K562 (cell line): Measurements from ENCODE around the gene FAR1. TPM values are rescaled to one million over a fixed set of nuclear protein-coding genes. Genes with fewer than 3 reads are reported as not detected.

Source experiments
- ATAC-seq: fragments of 200-7000 bp; cut with Tn5 transposase; 3 replicates; pipeline ENCODE4 v1.9.1; 2020; ENCODE audit warnings: moderate library complexity
- BruUV-seq: library from RNA; stranded (reverse); fragments of 400-500 nt; replicated peaks from 2 replicates; lab custom pipeline; 2021; lab: Mats Ljungman, UMichigan
- CTCF ChIA-PET: fragments of 300-600 bp; formaldehyde crosslinking; extraction: SDS; loops from one replicate; lab custom pipeline; 2021; ENCODE audit warnings: low intra/inter-chr PET ratio; lab: Yijun Ruan, JAX
- POLR2A ChIA-PET: fragments of 300-600, 350-650 bp; sonication (Branson Sonifier 250); formaldehyde crosslinking; extraction: SDS; loops from one replicate; lab custom pipeline; 2021; ENCODE audit warnings: antibody characterized with exemption, inconsistent platforms; lab: Yijun Ruan, JAX
- DNase-seq, 4 experiments: peaks; one replicate each; pipeline versions ENCODE4 v3.0.0 to v3.0.0-alpha.2; 2011 to 2018; ENCODE audit warnings: low spot score in 3 of 4, mixed read lengths in 3 of 4; ENCODE audit errors: extremely low read depth in 1 of 4
- FAIRE-seq: peaks from 2 replicates; lab custom pipeline; 2011; peaks lifted over from hg19 to GRCh38; lab: Jason Lieb, UNC
- H2AFZ ChIP-seq: 2 replicates; pipeline ENCODE4 v1.6.0; 2011; ENCODE audit warnings: low read depth, low read length, control low read depth, inconsistent platforms
- H3K27ac ChIP-seq: fragments of 200-600 bp; 3 replicates; pipeline ENCODE4 v1.8.0; 2011; ENCODE audit warnings: low read depth, mild to moderate bottlenecking, control low read depth, inconsistent platforms, low read length, moderate library complexity, mixed read lengths; ENCODE audit errors: extremely low read depth
- H3K27me3 ChIP-seq, 2 experiments: fragments of 300-600 bp in 1 of 2; 2 replicates in 1 of 2; 3 replicates in 1 of 2; pipeline versions ENCODE4 v1.6.0 to v1.8.0; 2011; ENCODE audit warnings: inconsistent platforms in 2 of 2, low read length in 2 of 2, mild to moderate bottlenecking in 1 of 2, mixed read lengths in 1 of 2, moderate library complexity in 1 of 2; ENCODE audit not compliant: control insufficient read depth in 2 of 2, insufficient read depth in 2 of 2
- H3K36me3 ChIP-seq: fragments of 300-600 bp; 3 replicates; pipeline ENCODE4 v1.8.0; 2011; ENCODE audit warnings: mild to moderate bottlenecking, low read length, inconsistent platforms; ENCODE audit not compliant: control insufficient read depth, insufficient read depth
- H3K4me1 ChIP-seq, 2 experiments: fragments of 200-600 bp in 1 of 2; replicated peaks in 1 of 2; 2 replicates in 1 of 2; 3 replicates in 1 of 2; pipeline versions ENCODE4 v1.5.1 to v1.8.0; 2011; ENCODE audit warnings: inconsistent platforms in 2 of 2, low read length in 2 of 2, mild to moderate bottlenecking in 1 of 2, mixed read lengths in 1 of 2, moderate library complexity in 1 of 2; ENCODE audit not compliant: control insufficient read depth in 2 of 2, insufficient read depth in 2 of 2
- H3K4me2 ChIP-seq: 2 replicates; pipeline ENCODE4 v1.6.1; 2011; ENCODE audit warnings: low read length, control low read depth, inconsistent platforms, mixed read lengths; ENCODE audit not compliant: insufficient read depth
- H3K4me3 ChIP-seq: fragments of 200-600 bp; sonication (generic), shearing (Covaris generic); 2 replicates; pipeline ENCODE4 v1.5.1; 2016; ENCODE audit warnings: control low read depth, inconsistent platforms
- H3K79me2 ChIP-seq: fragments of 200-600 bp; 3 replicates; pipeline ENCODE4 v1.8.0; 2011; ENCODE audit warnings: low read length, inconsistent platforms; ENCODE audit not compliant: control insufficient read depth, insufficient read depth
- H3K9ac ChIP-seq, 2 experiments: 2 replicates each; pipeline versions ENCODE4 v1.6.0 to v1.6.1; 2011; ENCODE audit warnings: low read depth in 2 of 2, low read length in 2 of 2, control low read depth in 1 of 2, inconsistent platforms in 1 of 2, mild to moderate bottlenecking in 1 of 2, mixed read lengths in 1 of 2; ENCODE audit not compliant: insufficient read depth in 1 of 2
- H3K9me1 ChIP-seq: one replicate; pipeline ENCODE4 v1.6.0; 2011; ENCODE audit warnings: inconsistent platforms, mild to moderate bottlenecking, low read length, moderate library complexity; ENCODE audit not compliant: control insufficient read depth, insufficient read depth
- H3K9me3 ChIP-seq: replicated peaks from 2 replicates; pipeline ENCODE4 v1.5.1; 2011; ENCODE audit warnings: low read depth, low read length, inconsistent platforms; ENCODE audit not compliant: control insufficient read depth, insufficient read depth
- H4K20me1 ChIP-seq: replicated peaks from 2 replicates; pipeline ENCODE4 v1.6.1; 2011; ENCODE audit warnings: low read length, inconsistent platforms, mixed read lengths; ENCODE audit not compliant: control insufficient read depth, insufficient read depth
- MAZ ChIP-seq, 2 experiments: fragments of 450-650 bp in 1 of 2; sonication (generic) in 1 of 2; formaldehyde crosslinking; IDR thresholded peaks in 1 of 2; conservative IDR thresholded peaks in 1 of 2; 2 replicates each; pipeline versions ENCODE4 v1.4.0 to v1.5.0; 2020; ENCODE audit warnings: mild to moderate bottlenecking in 1 of 2, missing genetic modification reagents in 1 of 2
- SRF ChIP-seq, 2 experiments: fragments of 250-450, 450-650 bp in 1 of 2; sonication (Bioruptor Pico) in 1 of 2; sonication (generic) in 1 of 2; formaldehyde crosslinking; IDR thresholded peaks; 2 replicates each; pipeline versions ENCODE4 v1.5.0 to v1.5.1; 2020 to 2022; ENCODE audit warnings: mild to moderate bottlenecking in 1 of 2, missing genetic modification reagents in 1 of 2
- ZKSCAN1 ChIP-seq: fragments of 150-350 bp; IDR thresholded peaks from 2 replicates; pipeline ENCODE4 v1.6.1; 2016; ENCODE audit warnings: low read depth, low read length
- WGBS: fragments of 100-300 bp; shearing (Covaris generic); methylation state at CpG from one replicate; pipeline ENCODE4 v1.1.6; 2016; ENCODE audit warnings: low coverage, mixed read lengths; ENCODE audit not compliant: insufficient coverage; ENCODE audit errors: missing lambda C conversion rate; 5-methylcytosine and 5-hydroxymethylcytosine counted together
- in situ Hi-C: fragments of 300-500 bp; cut with MboI; formaldehyde crosslinking; loops from 4 replicates; pipeline ENCODE4 v1.15.0; 2018; ENCODE audit warnings: inconsistent platforms, mixed read lengths
- intact Hi-C: fragments of 100-400 bp; cut with micrococcal nuclease; formaldehyde crosslinking; loops from 2 replicates; pipeline ENCODE4 v1.14.2; 2022
- polyA plus RNA-seq, 8 experiments: library from polyadenylated mRNA; depleted of rRNA in 4 of 8; stranded (reverse) in 5 of 8; unstranded in 3 of 8; fragments of >200 nt; fragmentation: Nextera tagmentation in 2 of 8; fragmentation: Illumina TruSeq in 1 of 8; extraction: Ambion mirVana in 2 of 8; extraction: Trizol in 1 of 8; gene quantifications; 2 replicates each; pipeline versions ENCODE4 v1.2.1 to v1.2.3, GENCODE V29; 2011 to 2014; ENCODE audit warnings: inconsistent platforms in 1 of 8, missing spikeins in 1 of 8
- total RNA-seq, 7 experiments: library from RNA; depleted of rRNA in 6 of 7; stranded (reverse); fragments of >200 nt in 6 of 7; fragmentation: Illumina TruSeq in 2 of 7; extraction: Trizol in 2 of 7; gene quantifications; 2 replicates each; pipeline versions ENCODE4 v1.2.1 to v1.2.3, GENCODE V29; 2011 to 2021; ENCODE audit warnings: low replicate concordance in 1 of 7
- TF ChIP-seq, protein P1 (sequence below): fragments of 150-350 bp; IDR thresholded peaks from 2 replicates; pipeline ENCODE4 v1.6.1; 2014; ENCODE audit warnings: low read depth, mild to moderate bottlenecking, low read length, borderline replicate concordance
- TF ChIP-seq, protein P2 (sequence below): fragments of 450-650 bp; formaldehyde crosslinking; conservative IDR thresholded peaks from 2 replicates; pipeline ENCODE4 v1.4.0; 2022; ENCODE audit warnings: mild to moderate bottlenecking, missing genetic modification characterization

FAR1 gene
- total and polyA plus RNA-seq, 9 of the 15 experiments (the other 6 are each of a cell fraction or from before 2014, with no cell fraction given), result 17.7 to 88.2 (median 52.6) TPM

DNA sequence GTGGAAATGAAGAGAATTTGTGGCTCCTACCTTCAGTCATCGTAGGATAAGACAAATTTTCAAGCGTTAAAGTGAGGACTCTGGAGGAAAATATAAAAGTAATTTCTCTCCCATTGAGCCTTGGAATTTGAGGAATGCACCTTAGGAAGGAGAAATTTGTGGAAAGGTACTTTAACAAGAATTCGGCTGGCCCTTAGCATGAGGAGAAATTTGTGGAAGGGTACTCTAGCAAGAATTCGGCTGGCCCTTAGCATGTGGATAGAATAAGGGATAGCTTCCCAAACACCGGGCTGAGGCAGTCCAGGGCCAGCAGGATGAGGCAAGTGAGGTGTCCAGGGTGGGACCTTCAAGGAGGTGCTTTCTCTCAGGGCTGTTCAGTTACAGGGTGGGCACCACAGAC is 33.2 kb upstream of the FAR1 start:
- H3K4me3 ChIP-seq, result no peak overlapping the region
- FAIRE-seq (no peak), DNase-seq (no peak), ATAC-seq (no peak)
- ChIA-PET POLR2A (interaction anchor here (0.7 kb wide), 1 partner anchor 229 kb away, joined by 3 read pairs; no protein-coding TSS in a partner anchor), CTCF (no interaction called here)
- in situ Hi-C loops, result no loop called here
- H3K27me3 ChIP-seq, result no peaks in the 10 kb centered on the region
- no peak overlapping the region for H3K4me2 ChIP-seq
- WGBS, result 0% methylated on average over 5 of the region's 5 CpGs
- no peak overlapping the region for H2AFZ ChIP-seq
- H3K9me3 ChIP-seq, result no peaks in the 10 kb centered on the region
- intact Hi-C loops, result no loop called here
- no peak for TF ChIP-seq ZKSCAN1
- TF ChIP-seq MAZ (CRISPR knock-in tag; conservative IDR thresholded peaks at IDR 0.05 in 1 of 2, IDR thresholded peaks at IDR 0.05 in 1 of 2), result no peak
- TF ChIP-seq, protein P1, sequence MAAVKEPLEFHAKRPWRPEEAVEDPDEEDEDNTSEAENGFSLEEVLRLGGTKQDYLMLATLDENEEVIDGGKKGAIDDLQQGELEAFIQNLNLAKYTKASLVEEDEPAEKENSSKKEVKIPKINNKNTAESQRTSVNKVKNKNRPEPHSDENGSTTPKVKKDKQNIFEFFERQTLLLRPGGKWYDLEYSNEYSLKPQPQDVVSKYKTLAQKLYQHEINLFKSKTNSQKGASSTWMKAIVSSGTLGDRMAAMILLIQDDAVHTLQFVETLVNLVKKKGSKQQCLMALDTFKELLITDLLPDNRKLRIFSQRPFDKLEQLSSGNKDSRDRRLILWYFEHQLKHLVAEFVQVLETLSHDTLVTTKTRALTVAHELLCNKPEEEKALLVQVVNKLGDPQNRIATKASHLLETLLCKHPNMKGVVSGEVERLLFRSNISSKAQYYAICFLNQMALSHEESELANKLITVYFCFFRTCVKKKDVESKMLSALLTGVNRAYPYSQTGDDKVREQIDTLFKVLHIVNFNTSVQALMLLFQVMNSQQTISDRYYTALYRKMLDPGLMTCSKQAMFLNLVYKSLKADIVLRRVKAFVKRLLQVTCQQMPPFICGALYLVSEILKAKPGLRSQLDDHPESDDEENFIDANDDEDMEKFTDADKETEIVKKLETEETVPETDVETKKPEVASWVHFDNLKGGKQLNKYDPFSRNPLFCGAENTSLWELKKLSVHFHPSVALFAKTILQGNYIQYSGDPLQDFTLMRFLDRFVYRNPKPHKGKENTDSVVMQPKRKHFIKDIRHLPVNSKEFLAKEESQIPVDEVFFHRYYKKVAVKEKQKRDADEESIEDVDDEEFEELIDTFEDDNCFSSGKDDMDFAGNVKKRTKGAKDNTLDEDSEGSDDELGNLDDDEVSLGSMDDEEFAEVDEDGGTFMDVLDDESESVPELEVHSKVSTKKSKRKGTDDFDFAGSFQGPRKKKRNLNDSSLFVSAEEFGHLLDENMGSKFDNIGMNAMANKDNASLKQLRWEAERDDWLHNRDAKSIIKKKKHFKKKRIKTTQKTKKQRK, result no peak
- TF ChIP-seq, protein P2, sequence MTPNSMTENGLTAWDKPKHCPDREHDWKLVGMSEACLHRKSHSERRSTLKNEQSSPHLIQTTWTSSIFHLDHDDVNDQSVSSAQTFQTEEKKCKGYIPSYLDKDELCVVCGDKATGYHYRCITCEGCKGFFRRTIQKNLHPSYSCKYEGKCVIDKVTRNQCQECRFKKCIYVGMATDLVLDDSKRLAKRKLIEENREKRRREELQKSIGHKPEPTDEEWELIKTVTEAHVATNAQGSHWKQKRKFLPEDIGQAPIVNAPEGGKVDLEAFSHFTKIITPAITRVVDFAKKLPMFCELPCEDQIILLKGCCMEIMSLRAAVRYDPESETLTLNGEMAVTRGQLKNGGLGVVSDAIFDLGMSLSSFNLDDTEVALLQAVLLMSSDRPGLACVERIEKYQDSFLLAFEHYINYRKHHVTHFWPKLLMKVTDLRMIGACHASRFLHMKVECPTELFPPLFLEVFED (CRISPR knock-in tag), result no peak
- no peak for TF ChIP-seq SRF (CRISPR knock-in tag; IDR thresholded peaks at IDR 0.05)
- H3K9me1 ChIP-seq, result no peaks in the 10 kb centered on the region
- no peaks in the 10 kb centered on the region for H3K79me2 ChIP-seq
- H3K4me1 ChIP-seq, result no peaks in the 10 kb centered on the region
- H3K36me3 ChIP-seq, result no peaks in the 10 kb centered on the region
- no peaks in the 10 kb centered on the region for H4K20me1 ChIP-seq
- H3K9ac ChIP-seq, result no peak overlapping the region
- BruUV-seq, result no TSS peak
- no peak overlapping the region for H3K27ac ChIP-seq
